Brain microvascular endothelial cell (primary cell): ENCODE results near the gene MAGEA9B.
"Not testable (repeated sequence)": the region's sequence is repeated elsewhere in the genome, so short reads cannot be mapped to it uniquely, and the experiment has no call there.

Experiments used
- DNase-seq: peaks from one replicate; pipeline ENCODE4 v3.0.0-alpha.2; 2020
- H3K27ac ChIP-seq: fragments of 250-450 bp; sonication (Bioruptor Pico); 2 replicates; pipeline ENCODE4 v1.5.1; 2020; ENCODE audit warnings: mild to moderate bottlenecking, moderate library complexity
- H3K27me3 ChIP-seq: fragments of 250-450 bp; sonication (Bioruptor Pico); replicated peaks from 2 replicates; pipeline ENCODE4 v1.5.1; 2020; ENCODE audit warnings: mild to moderate bottlenecking
- H3K36me3 ChIP-seq: fragments of 250-450 bp; sonication (Bioruptor Pico); replicated peaks from 2 replicates; pipeline ENCODE4 v1.5.1; 2020; ENCODE audit warnings: mild to moderate bottlenecking
- H3K4me3 ChIP-seq: 2 replicates; pipeline ENCODE4 v1.5.1; 2011; ENCODE audit warnings: low read depth, mild to moderate bottlenecking, control low read depth, low read length, moderate library complexity
- CTCF ChIP-seq: IDR thresholded peaks from 2 replicates; pipeline ENCODE4 v1.5.1; 2011; ENCODE audit warnings: low read depth, mild to moderate bottlenecking, moderate library complexity, low read length, control low read depth, inconsistent platforms; ENCODE audit errors: missing control alignments
- in situ Hi-C: cut with HindIII; loops from 2 replicates; pipeline ENCODE4 v1.10.0; 2017; ENCODE audit warnings: low sequenced_read_pairs, low pct_ligation_motif_present

MAGEA9B gene

GRCh38 chrX:149628280-149628679 lies 41.0 kb upstream of the MAGEA9B start:
- Histone ChIP-seq H3K36me3 (no peaks in the 10 kb centered on the region), H3K4me3 (no peak overlapping the region), H3K27ac (no peak overlapping the region), H3K27me3 (no peaks in the 10 kb centered on the region)
- DNase-seq: no peak
- TF ChIP-seq CTCF: no peak
- in situ Hi-C loops: no loop called here

DNA sequence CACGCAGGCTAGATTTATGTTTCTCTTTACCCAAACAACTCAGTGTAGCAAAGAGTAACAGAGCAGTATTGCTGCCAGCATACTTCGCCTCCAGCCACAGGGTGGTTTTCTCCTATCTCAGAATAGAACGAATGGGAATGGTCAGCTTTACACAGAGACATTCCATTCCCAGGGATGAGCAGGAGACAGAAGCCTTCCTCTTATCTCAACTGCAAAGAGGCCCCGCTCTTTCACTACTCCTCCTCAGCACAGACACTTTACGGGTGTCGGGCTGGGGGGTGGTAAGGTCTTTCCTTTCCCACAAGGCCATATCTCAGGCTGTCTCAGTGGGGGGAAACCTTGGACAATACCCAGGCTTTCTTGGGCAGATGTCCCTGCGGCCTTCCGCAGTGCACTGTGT lies 39.6 kb upstream of the MAGEA9B start:
- H3K27ac ChIP-seq, in situ Hi-C loops, H3K27me3 ChIP-seq, H3K36me3 ChIP-seq, H3K4me3 ChIP-seq: not testable (repeated sequence)
- peak; percentile 16 for DNase-seq

DNA sequence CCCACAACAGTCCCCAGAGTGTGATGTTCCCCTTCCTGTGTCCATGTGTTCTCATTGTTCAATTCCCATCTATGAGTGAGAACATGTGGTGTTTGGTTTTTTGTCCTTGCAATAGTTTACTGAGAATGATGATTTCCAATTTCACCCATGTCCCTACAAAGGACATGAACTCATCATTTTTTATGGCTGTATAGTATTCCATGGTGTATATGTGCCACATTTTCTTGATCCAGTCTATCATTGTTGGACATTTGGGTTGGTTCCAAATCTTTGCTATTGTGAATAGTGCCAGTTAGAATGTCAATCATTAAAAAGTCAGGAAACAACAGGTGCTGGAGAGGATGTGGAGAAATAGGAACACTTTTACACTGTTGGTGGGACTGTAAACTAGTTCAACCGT lies 32.4 kb upstream of the MAGEA9B start:
- H3K36me3 ChIP-seq, in situ Hi-C loops, H3K27me3 ChIP-seq, H3K4me3 ChIP-seq, H3K27ac ChIP-seq, DNase-seq: not testable (repeated sequence)

DNA sequence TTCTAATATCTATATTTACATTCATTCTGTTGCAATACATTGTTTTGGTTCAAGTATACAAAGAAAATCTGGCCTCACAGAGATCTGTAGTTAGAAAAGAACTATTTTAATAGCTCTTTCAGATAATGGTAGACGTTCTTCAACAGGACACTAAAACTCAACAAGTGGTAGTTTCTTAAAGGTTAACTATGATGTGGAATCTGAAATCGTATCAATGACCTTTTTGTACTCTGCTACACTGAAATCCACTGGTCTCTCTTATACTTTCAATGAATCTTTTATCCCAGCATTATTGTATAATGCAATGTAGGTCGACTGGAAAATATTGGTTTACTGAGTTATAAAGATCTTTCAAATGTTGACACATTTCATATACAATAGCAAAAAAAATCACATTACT lies 31.6 kb upstream of the MAGEA9B start:
- in situ Hi-C loops: no loop called here
- H3K4me3 ChIP-seq: no peak overlapping the region
- TF ChIP-seq CTCF: no peak

DNA sequence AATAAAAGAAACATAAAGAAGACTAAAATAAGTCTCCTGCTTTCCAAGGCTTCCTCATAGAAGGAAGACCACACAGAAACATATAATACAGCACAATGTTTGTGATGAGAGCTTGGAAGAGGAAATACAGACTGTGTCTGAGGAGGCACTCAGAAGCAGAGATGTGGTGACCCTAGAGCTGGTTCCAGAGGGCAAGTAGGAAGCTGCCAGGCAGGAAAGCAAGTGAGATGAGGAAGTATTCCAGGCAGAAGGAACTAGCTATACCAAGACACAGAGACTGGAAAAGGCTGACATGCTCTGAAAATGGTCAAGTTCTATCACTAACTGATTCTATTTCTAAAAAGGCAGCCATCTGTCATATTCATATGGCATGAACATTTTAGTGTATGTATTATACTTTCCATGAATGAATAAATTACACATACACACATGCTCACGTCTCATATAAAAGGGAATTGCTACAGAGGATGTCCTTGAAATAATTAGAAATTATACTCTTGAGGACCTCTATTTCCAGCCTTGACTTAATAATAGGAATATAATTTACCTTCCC lies 24.4 kb upstream of the MAGEA9B start:
- H3K27ac ChIP-seq: no peak overlapping the region
- no peak for DNase-seq
- H3K36me3 ChIP-seq: no peaks in the 10 kb centered on the region
- TF ChIP-seq CTCF: no peak
- no peak overlapping the region for H3K4me3 ChIP-seq
- in situ Hi-C loops: no loop called here
- H3K27me3 ChIP-seq: no peaks in the 10 kb centered on the region

More for the DNA sequence above, 31.6 kb upstream of the MAGEA9B start:
- no peak overlapping the region for H3K27ac ChIP-seq
- H3K27me3 ChIP-seq: no peaks in the 10 kb centered on the region
- no peak for DNase-seq
- no peaks in the 10 kb centered on the region for H3K36me3 ChIP-seq

- H3K4me3 ChIP-seq: no peak overlapping the region
- no peak for TF ChIP-seq CTCF
- in situ Hi-C loops: no loop called here
- no peaks in the 10 kb centered on the region for H3K36me3 ChIP-seq
- H3K27me3 ChIP-seq: no peaks in the 10 kb centered on the region
- no peak for DNase-seq
- no peak overlapping the region for H3K27ac ChIP-seq
Measured at GRCh38 chrX:149610511-149610910, 23.3 kb upstream of the MAGEA9B start.

DNA sequence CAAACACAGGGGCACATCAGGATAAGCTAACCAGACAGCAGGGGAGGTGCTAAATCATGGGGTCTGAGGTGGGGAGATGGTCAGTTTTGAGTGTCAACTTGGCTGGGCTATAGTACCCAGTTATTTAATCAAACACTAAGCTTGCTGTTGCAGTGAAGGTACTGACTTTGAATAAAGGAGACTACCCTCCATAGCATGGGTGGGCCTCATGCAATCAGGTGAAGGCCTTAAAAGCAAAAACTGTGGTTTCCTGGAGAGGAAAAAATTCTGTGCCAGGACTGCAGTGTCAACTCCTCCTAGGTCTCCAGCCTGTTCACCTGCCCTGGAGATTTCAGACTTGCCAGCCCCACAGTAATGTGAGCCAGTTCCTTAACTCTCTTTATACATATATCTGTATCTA lies 20.4 kb upstream of the MAGEA9B start:
- Histone ChIP-seq H3K36me3 (no peaks in the 10 kb centered on the region), H3K4me3 (no peak overlapping the region), H3K27ac (no peak overlapping the region), H3K27me3 (no peaks in the 10 kb centered on the region)
- TF ChIP-seq CTCF: no peak
- DNase-seq: no peak
- in situ Hi-C loops: no loop called here

DNA sequence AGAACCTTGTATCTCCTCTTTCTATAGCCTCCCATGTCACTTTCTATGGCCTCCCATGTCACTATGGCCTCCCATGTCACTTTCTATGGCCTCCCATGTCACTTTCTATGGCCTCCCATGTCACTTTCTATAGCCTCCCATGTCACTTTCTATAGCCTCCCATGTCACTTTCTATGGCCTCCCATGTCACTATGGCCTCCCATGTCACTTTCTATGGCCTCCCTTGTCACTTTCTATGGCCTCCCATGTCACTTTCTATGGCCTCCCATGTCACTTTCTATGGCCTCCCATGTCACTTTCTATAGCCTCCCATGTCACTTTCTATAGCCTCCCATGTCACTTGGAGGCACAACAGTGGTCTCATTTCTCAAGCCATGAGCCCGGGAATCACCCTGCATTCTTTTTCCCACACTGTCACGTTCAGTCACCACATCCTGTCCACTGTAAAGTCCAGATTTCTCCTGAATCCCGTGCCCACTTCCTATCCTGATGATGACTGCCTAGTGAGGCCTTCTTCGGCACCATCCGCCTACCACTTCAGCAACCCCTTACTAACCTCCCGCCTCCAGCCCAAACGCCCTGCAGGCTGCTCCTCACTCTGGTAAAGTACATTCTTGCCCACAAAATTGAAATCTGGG lies 18.1 kb upstream of the MAGEA9B start:
- DNase-seq, in situ Hi-C loops, H3K4me3 ChIP-seq: not testable (repeated sequence)

More for the DNA sequence above, 18.1 kb upstream of the MAGEA9B start:
- H3K27ac ChIP-seq, H3K27me3 ChIP-seq, H3K36me3 ChIP-seq: not testable (repeated sequence)
